ENCODE data around the gene REV3L. TPM values are rescaled to one million over a fixed set of nuclear protein-coding genes. Genes with fewer than 3 reads are reported as not detected.

REV3L gene
- polyA plus RNA-seq, 1 donor = 52.6 TPM

DNA sequence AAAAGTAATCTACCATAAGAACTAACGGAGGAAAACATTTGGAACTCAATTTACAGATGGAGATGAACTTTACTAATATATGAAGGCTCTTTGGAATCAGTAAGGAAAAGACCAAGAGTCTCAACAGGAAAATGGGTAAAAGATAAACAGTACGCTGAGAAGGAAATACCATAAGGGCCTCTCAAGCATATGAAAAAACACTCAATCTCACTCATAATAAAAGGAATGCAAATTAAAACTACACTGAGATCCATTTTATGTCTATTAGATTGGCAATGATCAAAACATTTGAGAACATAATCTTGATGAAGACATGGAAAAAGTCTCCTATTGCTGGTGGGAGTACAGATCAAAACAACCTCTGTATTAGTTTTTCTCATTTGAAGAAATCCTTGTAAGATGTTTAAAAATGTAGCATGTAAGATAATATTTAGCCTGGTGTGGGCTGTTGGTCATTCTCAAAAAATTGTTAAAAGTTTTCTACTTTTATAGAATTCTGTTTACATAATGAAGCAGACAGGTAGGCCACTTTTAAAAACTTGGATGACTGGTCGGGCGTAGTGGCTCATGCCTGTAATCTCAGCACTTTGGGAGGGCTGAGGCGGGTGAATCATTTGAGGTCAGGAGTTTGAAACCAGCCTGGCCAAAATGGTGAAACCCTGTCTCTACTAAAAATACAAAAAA, 14.5 kb downstream of the REV3L start:
- DNase-seq = no peak

DNA sequence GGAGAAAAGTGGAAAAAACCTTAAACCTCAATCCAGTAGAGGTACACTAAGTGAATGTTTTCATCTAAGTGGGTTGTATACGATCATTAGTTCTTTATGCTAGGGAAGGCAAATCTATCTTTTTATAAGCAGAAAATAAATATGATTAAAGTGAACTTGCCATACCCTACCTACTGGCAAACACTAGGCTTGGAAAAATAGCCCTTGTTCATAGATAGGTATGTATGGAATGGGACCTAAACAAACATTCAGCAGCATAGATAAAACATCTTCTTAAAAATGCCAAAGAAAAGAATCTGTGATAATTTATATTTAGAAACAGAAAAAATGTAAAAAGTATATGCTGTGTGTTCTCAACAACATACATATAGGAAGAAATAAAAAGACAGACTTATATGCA, 18.8 kb downstream of the REV3L start:
- DNase-seq = no peak

DNA sequence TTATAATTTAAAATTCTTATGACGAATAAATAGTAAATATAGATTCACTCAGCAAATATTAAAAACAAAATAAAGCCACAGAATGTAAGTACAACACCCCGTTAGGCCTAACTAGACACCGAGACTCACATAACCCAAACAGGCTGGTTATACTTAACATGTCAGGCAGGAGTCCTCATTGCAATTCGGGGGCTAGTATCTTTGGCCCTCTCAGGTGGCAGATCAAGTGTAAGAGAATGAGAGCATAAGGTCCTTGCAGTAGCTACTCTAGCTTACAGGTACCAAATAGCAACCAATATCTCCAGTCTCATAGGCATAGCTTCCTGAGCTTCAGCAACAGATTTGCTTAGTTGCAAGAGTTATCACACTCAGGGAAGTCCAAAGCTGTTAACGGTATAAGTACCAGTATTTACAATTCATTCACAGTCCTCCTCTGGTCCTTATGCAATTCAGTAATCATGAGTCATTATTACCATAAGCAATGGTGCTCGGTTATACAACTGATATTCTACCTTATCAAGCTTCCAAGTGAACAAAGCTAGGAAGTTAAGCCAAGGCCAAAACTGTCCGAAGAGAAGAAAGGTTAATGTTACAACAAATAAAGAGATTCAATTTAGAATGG, 20.1 kb downstream of the REV3L start:
- no peak for DNase-seq

GRCh38 chr6:111461860-111462259, 21.2 kb downstream of the REV3L start:
- DNase-seq = no peak

DNA sequence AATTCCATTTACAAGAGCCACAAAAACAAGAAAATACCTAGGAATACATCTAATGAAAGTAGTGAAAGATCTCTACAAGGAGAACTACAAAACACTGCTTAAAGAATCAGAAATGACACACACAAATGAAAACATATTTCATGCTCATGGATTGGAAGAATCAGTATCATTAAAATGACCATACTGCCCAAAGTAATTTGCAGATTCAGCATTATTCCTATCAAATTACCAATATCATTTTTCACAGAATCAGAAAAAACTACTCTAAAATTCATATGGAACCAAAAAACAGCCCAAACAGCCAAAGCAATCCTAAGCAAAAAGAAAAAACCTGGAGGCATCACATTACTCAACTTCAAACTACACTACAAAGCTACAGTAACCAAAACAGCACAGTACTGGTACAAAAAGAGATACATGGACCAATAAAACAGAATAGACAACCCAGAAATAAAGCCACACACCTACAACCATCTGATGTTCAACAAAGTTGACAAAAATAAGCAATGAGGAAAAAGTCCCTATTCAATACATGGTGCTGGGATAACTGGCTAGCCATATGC, 24.3 kb downstream of the REV3L start:
- DNase-seq = no peak

- DNase-seq = no peak
Measured at GRCh38 chr6:111456208-111456607, 26.8 kb downstream of the REV3L start.

GRCh38 chr6:111450636-111451035, 32.4 kb downstream of the REV3L start:
- no peak for DNase-seq

DNA sequence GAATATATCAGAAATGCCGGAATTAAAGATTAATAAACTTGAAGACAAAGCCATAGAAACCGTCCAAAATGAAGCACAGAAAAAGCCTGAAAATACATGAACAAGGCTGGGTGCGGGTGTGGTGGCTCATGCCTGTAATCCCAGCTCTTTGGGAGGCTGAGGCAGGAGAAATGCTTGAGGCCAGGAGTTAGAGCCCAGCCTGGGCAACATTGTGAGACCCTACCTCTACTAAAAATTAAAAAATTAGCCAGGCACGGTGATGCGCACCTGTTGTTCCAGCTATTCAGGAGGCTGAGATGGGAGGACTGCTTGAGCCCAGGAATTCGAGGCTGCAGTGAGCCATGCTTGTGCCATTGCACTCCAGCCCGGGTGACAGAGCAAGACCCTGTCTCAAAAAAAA, 32.9 kb downstream of the REV3L start:
- no peak for DNase-seq

- no peak for DNase-seq
Measured at GRCh38 chr6:111449129-111449528, 33.9 kb downstream of the REV3L start.

GRCh38 chr6:111447051-111447450, 36.0 kb downstream of the REV3L start:
- DNase-seq = no peak

GRCh38 chr6:111445861-111446267, 37.2 kb downstream of the REV3L start:
- no peak for DNase-seq

- DNase-seq = peak; percentile 12
Measured at GRCh38 chr6:111444794-111445193, 38.2 kb downstream of the REV3L start.

GRCh38 chr6:111441678-111442243, 41.3 kb downstream of the REV3L start:
- DNase-seq = no peak

- no peak for DNase-seq
Measured at GRCh38 chr6:111439171-111439570, 43.8 kb downstream of the REV3L start.

DNA sequence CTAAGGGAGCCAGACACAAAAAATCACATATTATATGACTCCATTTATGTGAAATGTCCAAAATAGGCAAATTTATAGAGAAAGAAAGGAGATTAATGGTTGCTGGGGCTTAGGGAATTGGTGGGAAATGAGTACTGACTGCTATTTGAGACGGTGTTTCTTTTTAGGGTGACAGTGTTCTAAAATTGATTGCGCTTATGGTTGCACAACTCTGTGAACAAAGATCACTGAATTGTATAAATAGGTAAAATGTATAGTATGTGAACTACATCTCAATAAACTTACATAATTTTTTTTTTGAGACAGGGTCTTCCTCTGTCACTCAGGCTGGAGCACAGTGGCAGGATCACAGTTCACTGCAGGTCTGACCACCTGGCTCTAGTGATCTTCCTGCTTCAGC, 45.4 kb downstream of the REV3L start:
- no peak for DNase-seq

DNA sequence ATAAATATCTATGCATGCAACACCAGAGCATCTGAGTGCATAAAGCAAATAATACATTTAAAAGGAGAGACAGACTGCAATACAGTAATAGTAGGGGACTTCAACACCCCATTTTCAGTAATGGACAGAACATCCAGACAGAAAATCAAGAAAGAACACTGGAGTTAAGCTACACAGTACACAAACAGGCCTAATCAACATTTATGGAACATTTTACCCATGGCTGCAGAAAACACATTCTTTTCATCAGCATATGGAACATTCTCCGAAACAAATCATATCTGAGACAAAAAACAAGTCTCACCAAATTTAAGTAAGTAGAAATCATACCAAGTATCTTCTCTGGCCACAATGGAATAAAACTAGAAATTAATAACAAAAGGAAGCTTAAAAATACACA, 50.5 kb downstream of the REV3L start:
- DNase-seq = no peak

GRCh38 chr6:111430605-111431376, 52.2 kb downstream of the REV3L start:
- DNase-seq = no peak

DNA sequence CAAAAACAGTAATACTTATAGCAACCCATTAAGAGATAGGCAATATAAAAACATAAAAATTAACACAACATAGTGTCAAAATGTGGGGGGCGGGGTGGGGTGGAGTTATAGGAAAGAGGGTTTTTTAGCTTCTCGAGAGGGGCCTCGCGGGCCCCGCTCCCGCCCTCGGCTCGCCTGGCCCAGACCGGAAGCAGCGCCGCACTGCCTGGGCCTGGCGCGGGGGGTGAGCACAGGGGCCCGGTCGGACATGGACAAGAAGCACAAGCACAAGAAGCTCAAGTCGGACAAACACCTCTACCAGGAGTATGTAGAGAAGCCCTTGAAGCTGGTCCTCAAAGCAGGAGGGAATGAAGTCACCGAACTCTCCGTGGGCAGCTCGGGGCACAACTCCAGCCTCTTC, 53.4 kb downstream of the REV3L start:
- no peak for DNase-seq

- DNase-seq = no peak
Measured at GRCh38 chr6:111428811-111429210, 54.2 kb downstream of the REV3L start.

DNA sequence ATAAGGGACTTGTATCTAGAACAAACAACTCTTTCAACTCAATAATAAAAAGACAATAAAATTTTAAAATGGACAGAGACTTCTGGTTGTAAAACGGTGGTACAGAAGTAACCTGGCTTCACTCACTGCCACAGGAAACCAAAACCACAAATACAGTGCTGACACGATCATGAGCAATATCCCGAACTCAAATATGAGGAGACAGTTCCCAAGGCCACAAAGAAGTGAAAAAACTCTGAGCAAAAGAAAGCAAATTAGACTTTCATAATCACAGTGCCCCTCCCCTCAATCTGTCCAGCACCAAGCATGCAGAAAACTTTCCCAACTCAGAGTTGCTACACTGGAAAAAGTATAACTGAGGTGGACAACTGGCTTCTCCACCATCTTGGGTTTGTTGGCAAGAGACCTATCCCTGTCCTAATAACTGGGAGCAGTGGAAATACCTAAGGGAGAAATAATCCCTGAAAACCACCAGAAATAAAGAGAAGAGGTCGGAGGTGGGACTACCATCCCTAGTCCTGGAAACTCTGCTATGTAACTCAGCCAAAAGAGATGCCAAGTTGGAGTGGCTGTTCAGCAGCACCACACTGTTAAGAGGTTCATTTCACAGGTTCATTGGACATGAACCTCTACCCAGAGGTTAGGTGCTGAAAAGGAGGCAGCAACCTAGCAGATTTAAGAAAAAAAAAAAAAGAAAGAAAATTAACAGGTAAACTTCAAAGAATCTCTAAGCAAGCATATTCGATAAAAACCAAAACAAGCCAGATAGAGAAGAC, 55.5 kb downstream of the REV3L start:
- DNase-seq = no peak

DNA sequence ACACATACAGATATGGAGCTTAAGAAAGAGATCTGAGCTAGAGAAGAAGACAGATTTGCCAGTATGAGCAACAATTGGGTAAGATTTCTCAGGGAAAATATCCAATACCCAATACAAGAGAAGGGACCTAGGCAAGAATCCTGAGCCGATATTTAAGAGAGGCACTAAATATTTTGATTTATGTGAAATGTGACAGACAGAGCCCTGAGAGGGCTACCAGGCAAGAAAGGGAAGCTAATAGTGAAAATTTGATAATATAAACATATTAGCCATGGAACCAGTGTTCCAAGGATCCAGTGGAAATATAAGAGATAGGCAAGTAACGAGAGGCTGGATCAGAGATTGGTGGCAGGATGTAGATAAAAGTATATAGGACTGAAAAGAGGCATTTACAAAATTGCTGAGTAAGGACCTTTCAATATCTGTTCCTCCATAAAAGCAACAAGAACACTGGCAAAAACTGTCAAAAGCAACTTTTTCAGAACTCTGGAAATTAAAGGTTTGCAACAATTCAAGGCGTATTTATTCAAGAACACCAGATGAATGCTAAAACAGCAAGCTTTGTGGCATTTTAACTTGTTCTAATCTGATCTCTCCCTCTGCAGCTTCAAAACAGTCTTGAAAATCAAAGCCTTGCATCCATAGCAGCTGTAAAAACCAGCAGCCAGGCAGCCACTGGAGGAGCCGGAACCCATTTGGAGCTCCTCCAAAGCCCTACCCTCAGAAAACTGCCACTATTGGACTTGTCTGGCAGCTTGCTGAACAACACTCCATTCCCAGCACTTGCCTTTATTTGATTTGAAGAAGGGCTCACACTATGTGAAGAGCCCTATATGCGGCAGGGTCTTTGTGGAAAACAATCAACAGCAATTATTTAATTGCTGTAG, 58.8 kb downstream of the REV3L start:
- DNase-seq = no peak
